ENCODE results near the gene RYK.

The RYK gene

DNA sequence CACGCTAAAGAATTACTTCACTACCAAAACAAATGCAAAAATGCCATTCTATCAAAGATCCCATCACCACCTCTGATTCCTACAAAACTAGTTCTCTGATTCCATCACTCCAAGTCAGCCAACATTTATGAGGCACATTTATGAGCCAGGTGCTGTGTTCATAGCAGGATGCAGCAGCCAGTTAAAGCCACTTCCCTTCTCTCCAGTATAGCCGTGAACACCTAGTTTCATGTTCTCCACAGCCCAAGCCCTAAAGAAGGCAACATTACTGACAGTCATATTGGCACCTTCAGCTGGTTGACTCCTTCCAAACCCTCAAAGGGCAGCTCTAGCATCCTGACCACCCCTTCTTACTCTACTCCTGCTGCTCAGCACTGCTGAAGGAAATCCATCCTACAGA lies 36.4 kb downstream of the RYK start:
- DNase-seq: no peak

DNA sequence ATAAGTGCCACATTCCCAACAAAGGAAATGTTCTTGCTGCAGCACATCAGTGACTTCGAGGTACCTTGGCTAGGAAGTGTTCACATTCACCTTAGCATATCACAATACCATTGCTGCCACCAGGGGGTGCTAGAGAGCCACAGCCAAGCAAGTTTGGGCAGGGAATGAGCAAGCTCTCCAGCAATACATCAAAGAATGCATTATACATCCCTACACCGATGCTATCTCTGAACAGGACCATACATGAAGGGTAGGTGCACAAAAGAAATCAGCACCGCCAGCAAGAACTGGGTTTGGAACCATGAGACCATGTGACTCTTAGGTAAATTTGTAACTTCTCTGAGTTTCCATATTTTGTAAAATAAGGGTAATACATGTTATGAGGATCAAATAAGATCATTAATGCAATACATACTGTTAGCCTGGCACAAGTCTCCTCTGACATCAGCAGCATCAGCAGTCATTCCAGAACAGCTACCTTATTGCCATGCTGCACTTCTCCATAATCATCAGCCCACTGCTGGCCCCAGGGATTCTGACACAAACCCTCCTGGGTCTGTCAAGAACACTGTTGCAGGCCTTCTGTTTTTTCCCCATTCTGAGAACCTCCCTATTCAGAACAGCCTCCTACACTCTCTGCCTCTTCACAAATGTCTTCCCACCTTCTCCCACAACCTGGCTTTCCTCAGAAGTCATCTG lies 37.5 kb downstream of the RYK start:
- DNase-seq: peak; percentile 88

DNA sequence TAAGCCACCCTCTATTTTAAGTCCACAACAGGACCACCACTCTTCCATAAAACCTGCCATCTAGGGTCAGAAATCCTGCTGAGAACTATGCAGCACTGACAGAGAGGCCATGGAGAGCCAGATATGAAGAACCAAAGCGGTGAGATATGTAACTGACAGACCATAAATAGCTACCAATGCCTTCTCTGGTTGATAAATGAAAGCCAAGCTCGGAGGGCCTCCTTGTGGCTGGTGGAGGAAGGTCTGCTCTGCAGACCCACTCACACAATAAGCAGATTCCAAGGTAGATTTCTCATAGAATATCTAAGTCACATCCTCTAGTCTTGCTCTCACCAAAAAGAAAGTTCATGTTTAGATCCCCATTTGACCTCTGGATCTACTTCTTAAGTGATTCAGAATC lies 38.9 kb downstream of the RYK start:
- peak; percentile 56 for DNase-seq

DNA sequence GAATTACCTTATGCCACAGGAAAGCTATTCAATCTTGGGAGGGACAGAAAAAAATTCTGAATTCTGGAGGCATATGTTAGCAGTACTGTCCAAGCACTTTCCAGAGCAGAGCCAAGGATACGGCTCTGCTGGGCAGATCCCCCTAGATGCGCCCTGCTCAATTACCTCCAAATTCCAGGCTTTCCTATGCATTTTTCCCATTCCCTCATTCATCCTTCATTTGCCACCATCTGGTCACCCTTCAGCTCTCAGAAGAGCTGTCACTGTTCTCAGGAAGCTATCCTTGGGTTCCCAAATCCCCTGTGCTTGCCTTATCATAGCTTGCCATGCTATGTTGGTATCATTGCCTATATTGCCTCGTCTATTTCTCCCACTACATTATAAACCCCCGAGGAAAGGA lies 45.2 kb downstream of the RYK start:
- DNase-seq: no peak

GRCh38 chr3:134201201-134202130 lies 49.2 kb downstream of the RYK start:
- DNase-seq: no peak

- DNase-seq: peak; percentile 12
These were observed 50.8 kb downstream of the RYK start for GRCh38 chr3:134199880-134200279.

DNA sequence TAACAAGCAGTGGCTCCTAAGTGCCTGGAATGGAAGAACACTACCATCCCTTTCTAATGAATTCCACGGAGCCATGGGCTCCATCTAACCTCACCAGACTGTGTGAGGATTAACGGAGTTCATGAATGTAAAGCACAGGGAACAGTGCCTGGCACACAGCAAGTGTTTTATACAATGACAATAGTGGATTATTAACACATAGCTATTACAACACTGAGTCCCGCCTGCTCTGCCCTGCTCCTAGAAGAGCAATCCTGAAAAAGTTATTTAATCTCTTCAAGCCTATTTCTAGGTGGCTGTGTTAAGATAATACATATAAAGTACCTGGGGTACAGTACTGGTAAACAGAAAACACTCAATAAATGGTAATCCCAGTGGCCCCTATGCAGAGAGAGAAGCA lies 51.4 kb downstream of the RYK start:
- DNase-seq: peak; percentile 24

GRCh38 chr3:134198414-134198813 lies 52.2 kb downstream of the RYK start:
- DNase-seq: no peak

GRCh38 chr3:134197681-134198261 lies 52.9 kb downstream of the RYK start:
- peak; percentile 73 for DNase-seq

- no peak for DNase-seq
These were observed 56.4 kb downstream of the RYK start for GRCh38 chr3:134194247-134194646.

DNA sequence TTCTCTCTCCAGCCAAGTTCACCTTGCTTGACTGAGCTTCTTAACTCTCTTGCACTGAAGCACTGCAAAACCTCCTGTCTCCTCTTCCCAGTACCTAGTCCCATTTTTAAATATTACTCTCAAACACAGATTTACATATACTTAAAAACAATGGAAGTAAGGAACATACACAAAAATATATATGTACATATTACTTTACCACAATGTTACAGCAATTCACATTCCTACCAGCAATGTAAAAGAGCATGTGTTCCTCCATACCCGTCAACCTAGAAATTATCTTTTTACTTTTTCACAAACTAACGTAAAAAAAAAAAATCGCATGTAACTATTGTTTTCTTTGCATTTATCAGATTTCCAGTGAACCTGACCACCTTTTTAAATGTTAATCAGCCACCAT lies 60.4 kb downstream of the RYK start:
- no peak for DNase-seq

DNA sequence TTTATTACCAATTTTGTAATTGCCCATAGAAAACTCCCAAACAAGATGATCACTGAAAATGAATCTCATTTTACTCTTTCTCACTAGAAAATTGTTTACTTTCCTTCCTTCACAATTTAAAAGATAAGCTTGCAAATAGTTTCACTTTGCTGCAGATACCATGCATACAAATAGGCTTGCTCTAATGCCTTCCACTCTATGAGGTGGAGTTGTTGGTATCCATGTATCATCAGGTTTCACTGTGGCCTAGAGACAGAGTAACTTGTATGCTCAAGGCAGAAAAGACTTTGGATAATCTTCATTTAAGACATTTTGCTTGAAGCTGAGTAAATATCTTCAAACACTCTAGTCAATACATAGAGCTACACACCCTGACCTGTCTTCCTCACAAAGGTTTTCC lies 60.8 kb downstream of the RYK start:
- no peak for DNase-seq

DNA sequence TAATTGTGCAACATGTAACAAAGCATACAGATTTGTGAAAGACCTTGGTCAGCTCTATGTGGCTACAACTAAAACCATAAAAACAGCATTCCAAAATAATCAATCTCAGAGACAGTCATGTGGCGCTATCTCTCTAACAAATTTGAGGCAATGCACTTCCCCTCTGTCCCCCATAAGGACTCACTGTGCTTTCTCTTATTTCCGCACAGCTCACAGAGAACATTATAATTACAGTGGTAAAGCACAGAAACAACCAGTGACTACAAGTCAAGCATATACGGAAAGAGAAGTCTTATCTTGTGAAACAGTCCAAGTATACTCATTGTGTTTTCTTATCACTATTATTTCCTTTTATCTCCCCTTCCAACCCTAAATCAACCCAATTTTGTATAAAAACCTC lies 64.3 kb downstream of the RYK start:
- DNase-seq: no peak

- DNase-seq: no peak
These were observed 69.9 kb downstream of the RYK start for GRCh38 chr3:134180761-134181160.

DNA sequence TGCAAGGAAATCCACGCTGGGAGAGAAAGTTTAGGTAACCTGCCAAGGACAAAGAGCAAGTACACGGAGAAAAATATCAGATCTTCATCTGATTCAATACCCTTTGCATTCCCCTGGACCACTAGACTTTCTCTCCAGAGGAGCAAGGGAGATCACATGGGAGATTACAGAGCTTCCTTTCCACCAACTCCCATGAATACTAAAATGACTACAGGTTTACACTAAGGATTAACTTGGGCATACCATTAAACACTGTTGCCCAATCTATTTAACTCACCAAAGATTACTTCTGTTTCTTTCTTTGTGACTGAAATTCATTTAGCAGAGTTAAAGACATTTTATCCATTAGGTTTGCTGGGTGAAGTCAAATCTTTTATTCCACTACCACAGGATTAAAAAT lies 71.2 kb downstream of the RYK start:
- DNase-seq: no peak

GRCh38 chr3:134163096-134163495 lies 87.6 kb downstream of the RYK start:
- DNase-seq: no peak

DNA sequence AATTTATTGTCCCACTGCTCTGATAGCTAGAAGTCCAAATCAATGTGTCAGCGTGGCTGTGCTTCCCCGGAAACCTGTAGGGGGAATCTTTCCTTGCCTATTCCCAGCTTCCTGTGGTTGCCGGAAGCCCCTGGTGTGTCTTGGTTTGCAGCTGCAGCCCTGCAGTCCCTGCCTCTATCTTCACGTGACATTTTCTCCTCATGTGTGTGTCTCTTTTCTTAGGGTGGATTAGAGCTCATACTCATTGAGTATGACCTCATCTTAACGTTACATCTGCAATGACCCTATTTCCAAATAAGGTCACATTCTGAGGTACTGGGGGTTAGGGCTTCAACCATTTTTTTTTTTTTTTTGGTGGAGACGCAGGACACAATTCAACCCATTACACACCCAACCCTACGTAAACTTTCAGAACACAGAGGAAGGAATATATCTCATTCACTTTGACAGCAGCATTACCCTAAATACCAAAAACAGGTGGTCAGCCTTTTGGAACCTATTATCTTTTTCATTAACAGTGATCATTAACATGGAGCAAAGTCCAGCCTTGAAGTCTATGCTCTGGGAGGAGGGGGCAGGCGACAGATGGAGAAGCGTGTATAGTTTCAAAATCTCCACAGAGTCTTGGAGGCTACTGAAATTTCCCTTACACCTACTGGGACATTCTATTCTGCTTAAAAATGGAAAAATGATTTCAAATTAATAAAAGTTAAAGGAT lies 88.6 kb downstream of the RYK start:
- DNase-seq: peak; percentile 65

DNA sequence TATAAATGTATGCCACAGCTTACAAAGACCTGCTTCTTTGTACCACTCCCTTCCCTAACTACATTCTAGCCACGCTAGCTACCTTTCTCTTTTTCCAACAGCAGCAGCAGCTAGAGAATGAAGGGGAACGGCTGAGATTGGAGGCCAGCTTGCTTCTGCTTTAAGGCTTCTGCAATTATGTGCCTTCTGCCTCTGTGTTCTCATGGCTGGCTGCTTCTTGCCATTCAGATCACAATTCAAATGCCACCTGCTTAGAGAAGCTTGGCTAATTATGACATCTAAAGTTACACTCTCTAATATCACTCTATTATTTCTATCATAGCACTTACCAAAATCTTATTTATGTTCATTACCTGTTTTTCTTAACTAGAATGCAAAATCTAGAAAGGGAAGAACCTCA lies 95.2 kb downstream of the RYK start:
- no peak for DNase-seq

DNA sequence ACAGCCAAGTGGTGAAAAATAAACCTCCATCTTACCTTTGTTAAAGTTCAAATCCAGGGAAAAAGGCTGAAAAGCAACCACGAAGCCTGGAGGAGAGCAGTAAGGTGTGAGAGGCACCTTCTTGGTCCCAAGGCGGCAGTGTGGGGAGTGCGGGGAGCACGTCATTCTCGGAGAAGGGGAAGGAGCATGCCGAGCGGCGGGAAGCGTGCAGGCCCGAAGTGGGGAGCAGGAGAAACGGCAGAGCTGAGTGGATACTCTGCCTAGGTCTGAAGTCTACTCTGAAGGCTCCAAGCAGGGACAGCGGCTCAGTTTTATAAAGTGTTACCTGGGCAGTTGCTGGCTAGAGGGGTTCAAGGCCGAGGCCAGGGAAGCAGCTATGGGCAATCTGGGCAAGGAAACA lies 96.9 kb downstream of the RYK start:
- no peak for DNase-seq

DNA sequence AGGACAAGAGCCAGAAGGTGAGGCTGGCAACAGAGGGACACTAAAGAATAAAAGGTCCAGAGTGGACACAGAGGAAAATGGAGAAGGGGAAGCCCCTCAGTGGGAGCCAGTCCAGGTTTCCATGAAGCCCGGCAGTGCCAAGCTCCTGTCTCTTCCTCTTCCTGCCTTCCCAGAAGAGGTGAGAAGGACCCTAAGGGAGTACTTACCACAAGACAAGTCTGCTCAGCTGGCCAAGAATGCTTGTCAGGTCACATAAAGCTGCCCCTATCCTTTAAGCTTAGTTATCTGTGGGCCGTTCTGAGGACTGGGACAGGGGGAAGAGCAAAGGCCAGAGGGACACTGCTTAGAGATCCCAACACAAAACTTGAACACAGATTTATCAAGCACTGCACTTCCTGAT lies 100.2 kb downstream of the RYK start:
- no peak for DNase-seq

- no peak for DNase-seq
These were observed 101.4 kb downstream of the RYK start for GRCh38 chr3:134149286-134149685.

DNA sequence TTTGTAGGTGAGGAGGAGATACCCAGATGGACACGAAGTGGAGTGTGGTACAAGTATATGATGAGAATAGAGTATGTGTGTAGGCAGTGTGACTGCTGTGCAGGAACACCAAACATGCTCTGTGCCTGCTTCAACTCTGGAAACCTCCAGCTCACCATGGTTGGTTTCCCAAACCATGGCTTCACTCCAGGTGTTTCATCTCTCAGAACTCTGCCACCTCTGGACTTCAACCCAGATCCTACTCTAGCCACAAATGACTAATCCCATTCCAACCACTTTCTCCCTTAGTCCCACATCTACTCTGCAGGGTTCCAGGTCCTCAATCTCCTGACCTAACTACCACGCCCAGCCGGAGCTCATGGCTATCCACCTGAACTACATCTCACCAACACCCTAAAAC lies 102.1 kb downstream of the RYK start:
- no peak for DNase-seq

GRCh38 chr3:134147411-134147810 lies 103.2 kb downstream of the RYK start:
- no peak for DNase-seq

Data from NCI-H82 (cell line).